ENCODE results near the gene SPATC1L.
"Not testable (repeated sequence)": the region's sequence is repeated elsewhere in the genome, so short reads cannot be mapped to it uniquely, and the experiment has no call there.

Gene SPATC1L

GRCh38 chr21:46141767-46142581, 42.3 kb downstream of the SPATC1L start:
- DNase-seq (ENCODE audit: low read depth in 1 of 2, low spot score in 1 of 2) = no peak
- Histone ChIP-seq H3K27ac (replicated peaks) (no peak overlapping the region), H3K4me3 (replicated peaks; ENCODE audit: insufficient read depth, low read length) (no peak overlapping the region), H3K27me3 (ENCODE audit: insufficient read depth, poor library complexity, severe bottlenecking) (no peaks in the 10 kb centered on the region)
- no peak for TF ChIP-seq POLR2AphosphoS5 (IDR thresholded peaks at IDR 0.05; ENCODE audit: low read depth)
- TF ChIP-seq REST (IDR thresholded peaks at IDR 0.05; ENCODE audit: insufficient replicate concordance, low read depth) = no peak
- TF ChIP-seq, protein P1, sequence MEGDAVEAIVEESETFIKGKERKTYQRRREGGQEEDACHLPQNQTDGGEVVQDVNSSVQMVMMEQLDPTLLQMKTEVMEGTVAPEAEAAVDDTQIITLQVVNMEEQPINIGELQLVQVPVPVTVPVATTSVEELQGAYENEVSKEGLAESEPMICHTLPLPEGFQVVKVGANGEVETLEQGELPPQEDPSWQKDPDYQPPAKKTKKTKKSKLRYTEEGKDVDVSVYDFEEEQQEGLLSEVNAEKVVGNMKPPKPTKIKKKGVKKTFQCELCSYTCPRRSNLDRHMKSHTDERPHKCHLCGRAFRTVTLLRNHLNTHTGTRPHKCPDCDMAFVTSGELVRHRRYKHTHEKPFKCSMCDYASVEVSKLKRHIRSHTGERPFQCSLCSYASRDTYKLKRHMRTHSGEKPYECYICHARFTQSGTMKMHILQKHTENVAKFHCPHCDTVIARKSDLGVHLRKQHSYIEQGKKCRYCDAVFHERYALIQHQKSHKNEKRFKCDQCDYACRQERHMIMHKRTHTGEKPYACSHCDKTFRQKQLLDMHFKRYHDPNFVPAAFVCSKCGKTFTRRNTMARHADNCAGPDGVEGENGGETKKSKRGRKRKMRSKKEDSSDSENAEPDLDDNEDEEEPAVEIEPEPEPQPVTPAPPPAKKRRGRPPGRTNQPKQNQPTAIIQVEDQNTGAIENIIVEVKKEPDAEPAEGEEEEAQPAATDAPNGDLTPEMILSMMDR (IDR thresholded peaks at IDR 0.05; ENCODE audit: insufficient read depth, low read length) = no peak
- no peak for TF ChIP-seq GABPA (IDR thresholded peaks at IDR 0.05; ENCODE audit: low read depth)
- no peak for TF ChIP-seq SPI1 (IDR thresholded peaks at IDR 0.05; ENCODE audit: borderline replicate concordance, low read depth)

- not testable (repeated sequence) for DNase-seq (ENCODE audit: low read depth in 1 of 2, low spot score in 1 of 2); H3K27ac ChIP-seq (replicated peaks); H3K27me3 ChIP-seq (ENCODE audit: insufficient read depth, poor library complexity, severe bottlenecking); H3K4me3 ChIP-seq (replicated peaks; ENCODE audit: insufficient read depth, low read length)
Observed at GRCh38 chr21:46140352-46141003, 43.8 kb downstream of the SPATC1L start.

DNA sequence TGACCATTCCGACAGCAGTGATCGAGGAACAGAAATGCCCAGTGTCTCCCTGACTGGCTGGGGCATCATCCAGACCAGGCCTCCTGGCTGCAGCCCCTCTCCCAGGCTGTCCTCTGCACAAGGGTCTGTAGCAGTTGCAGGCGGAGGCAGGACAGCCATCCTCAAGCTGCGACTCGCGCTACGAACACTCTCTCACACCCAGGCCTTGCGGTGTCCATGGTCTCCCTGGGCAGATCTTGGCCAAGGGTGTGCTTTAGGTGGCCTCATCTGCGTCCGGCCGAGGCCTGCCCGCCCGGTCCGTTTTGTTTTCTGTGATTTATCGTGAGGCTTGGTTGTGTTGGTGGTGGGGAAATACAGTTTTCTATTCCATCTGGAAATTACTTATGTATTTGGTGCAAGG, 44.6 kb downstream of the SPATC1L start:
- DNase-seq (ENCODE audit: low read depth in 1 of 2, low spot score in 1 of 2) = no peak
- Histone ChIP-seq H3K4me3 (replicated peaks; ENCODE audit: insufficient read depth, low read length) (no peak overlapping the region), H3K27me3 (ENCODE audit: insufficient read depth, poor library complexity, severe bottlenecking) (no peaks in the 10 kb centered on the region), H3K27ac (replicated peaks) (no peak overlapping the region)
- no peak for TF ChIP-seq GABPA (IDR thresholded peaks at IDR 0.05; ENCODE audit: low read depth)
- TF ChIP-seq, protein P1 (IDR thresholded peaks at IDR 0.05; ENCODE audit: insufficient read depth, low read length) = no peak
- TF ChIP-seq REST (IDR thresholded peaks at IDR 0.05; ENCODE audit: insufficient replicate concordance, low read depth) = no peak
- TF ChIP-seq POLR2AphosphoS5 (IDR thresholded peaks at IDR 0.05; ENCODE audit: low read depth) = no peak
- TF ChIP-seq SPI1 (IDR thresholded peaks at IDR 0.05; ENCODE audit: borderline replicate concordance, low read depth) = no peak

- Histone ChIP-seq H3K27me3 (ENCODE audit: insufficient read depth, poor library complexity, severe bottlenecking) (no peaks in the 10 kb centered on the region), H3K27ac (replicated peaks) (no peak overlapping the region), H3K4me3 (replicated peaks; ENCODE audit: insufficient read depth, low read length) (no peak overlapping the region)
- no peak for DNase-seq (ENCODE audit: low read depth in 1 of 2, low spot score in 1 of 2)
- TF ChIP-seq POLR2AphosphoS5 (IDR thresholded peaks at IDR 0.05; ENCODE audit: low read depth) (no peak), SPI1 (IDR thresholded peaks at IDR 0.05; ENCODE audit: borderline replicate concordance, low read depth) (no peak), REST (IDR thresholded peaks at IDR 0.05; ENCODE audit: insufficient replicate concordance, low read depth) (no peak), GABPA (IDR thresholded peaks at IDR 0.05; ENCODE audit: low read depth) (no peak)
- TF ChIP-seq, protein P1 (IDR thresholded peaks at IDR 0.05; ENCODE audit: insufficient read depth, low read length) = no peak
Observed at GRCh38 chr21:46138383-46138970, 45.8 kb downstream of the SPATC1L start.
